Smooth muscle cell of the coronary artery (primary cell): Measurements from ENCODE around the gene DUSP22. TPM values are rescaled to one million over a fixed set of nuclear protein-coding genes. Genes with fewer than 3 reads are reported as not detected.

Experiments used
- total RNA-seq: library from RNA; depleted of rRNA; stranded (reverse); fragments of >200 nt; gene quantifications from 2 replicates; pipeline ENCODE4 v1.2.3, GENCODE V29; 2014; ENCODE audit warnings: low replicate concordance

Gene DUSP22, protein sequence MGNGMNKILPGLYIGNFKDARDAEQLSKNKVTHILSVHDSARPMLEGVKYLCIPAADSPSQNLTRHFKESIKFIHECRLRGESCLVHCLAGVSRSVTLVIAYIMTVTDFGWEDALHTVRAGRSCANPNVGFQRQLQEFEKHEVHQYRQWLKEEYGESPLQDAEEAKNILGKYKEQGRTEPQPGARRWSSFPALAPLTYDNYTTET
- total RNA-seq = 13.5 and 15.3 TPM in 2 replicates

DNA sequence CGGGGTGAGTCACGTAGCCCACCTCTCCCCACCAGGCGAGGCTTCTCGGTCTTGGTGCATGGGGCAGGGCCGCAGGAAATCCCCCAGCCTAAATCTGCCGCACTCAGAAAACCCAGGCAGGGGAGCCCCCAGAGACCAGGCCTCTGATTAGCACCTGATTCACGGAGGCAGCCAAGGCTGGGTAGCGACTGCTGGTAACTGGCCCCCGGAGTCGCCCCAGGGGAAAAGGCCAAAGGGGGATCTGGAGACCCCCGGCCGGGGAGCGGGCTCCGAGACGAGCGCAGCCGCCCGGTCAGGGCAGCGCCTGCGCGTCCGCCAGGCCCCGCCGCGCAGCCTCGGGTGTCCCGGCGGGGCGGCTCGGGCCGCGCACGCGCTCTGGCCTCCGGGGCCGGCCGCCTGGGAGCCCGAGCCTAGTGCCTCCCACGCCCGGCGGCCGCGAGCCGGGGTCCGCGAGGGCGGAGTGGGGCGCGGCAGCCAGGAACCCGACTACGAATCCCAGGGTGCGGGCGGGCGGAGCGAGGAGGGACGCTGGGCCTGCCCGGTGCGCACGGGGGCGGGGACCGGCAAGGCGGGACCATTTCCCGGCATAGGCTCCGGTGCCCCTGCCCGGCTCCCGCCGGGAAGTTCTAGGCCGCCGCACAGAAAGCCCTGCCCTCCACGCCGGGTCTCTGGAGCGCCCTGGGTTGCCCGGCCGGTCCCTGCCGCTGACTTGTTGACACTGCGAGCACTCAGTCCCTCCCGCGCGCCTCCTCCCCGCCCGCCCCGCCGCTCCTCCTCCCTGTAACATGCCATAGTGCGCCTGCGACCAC is at the start of gene DUSP22:
Gene DUSP22, plus strand, starts transcription at position 791 of the 809 bp plus-strand sequence. CDS start 53 bp downstream, outside the sequence.

DNA sequence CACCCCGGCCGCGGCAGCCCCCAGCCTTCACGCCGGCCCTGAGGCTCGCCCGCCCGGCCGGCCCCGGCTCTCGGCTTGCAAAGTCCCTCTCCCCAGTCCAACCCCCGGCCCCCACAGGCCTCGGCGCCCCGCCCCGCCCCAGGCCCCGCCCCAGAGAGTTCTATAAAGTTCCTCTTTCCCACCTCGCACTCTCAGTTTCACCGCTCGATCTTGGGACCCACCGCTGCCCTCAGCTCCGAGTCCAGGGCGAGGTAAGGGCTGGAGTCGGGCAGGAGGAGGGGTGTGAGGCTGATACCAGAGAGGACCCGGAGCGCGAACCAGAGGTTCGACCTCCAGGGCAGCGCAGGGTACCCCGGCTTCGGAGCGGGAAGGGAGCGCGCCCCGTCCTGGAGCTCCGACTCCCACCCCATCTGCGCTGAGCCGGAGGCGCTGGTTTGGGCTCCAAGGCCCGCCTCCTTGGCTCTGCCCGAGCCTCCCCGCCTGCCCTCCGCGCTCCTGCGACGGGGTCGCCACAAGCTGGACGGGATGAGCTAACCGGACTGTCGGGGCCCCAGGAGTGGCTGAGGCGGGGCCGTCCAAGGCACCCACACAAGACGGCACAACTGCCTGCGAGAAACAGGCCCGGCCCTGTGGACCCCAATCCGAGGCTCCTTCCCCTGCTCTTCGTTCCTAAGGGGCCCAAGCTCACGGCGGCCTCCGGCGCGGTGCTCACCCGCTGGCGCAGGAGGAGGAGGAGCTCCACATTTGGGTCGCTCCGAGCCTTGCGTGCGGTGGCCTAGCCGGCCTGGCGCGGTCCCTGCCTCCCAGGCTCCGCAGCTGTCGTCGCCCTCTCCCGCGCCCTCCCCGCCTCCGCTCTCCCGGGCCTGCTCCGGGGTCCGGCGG is 99.5 kb downstream of the DUSP22 start, which contains the start of gene IRF4:
Gene IRF4, plus strand, starts transcription at position 194 of the 882 bp plus-strand sequence. CDS start 1,401 bp downstream, outside the sequence.

Other genes starting within 250 kb of the DUSP22 start
- 0.12 TPM in 1 of 2 replicates, not detected in the other for gene IRF4, start 99.3 kb downstream of the DUSP22 start, total RNA-seq